IPS DF 6.9 (cell line): ENCODE data around the gene NLK.
A peak's percentile ranks its signal among the peaks of the same experiment; 100 is the strongest.
"Not testable (repeated sequence)": the region's sequence is repeated elsewhere in the genome, so short reads cannot be mapped to it uniquely, and the experiment has no call there.

ENCODE experiments used
- DNase-seq: peaks from one replicate; pipeline ENCODE4 v3.0.0-alpha.2; 2013; ENCODE audit warnings: low read depth, low spot score
- H3K27ac ChIP-seq: one replicate; pipeline ENCODE4 v1.5.1; 2013; ENCODE audit warnings: low read length, control low read depth
- H3K27me3 ChIP-seq: 2 replicates; pipeline ENCODE4 v1.6.1; 2013; ENCODE audit warnings: mild to moderate bottlenecking, low read length; ENCODE audit not compliant: control insufficient read depth, insufficient read depth
- H3K36me3 ChIP-seq: 2 replicates; pipeline ENCODE4 v1.6.1; 2013; ENCODE audit warnings: low read length; ENCODE audit not compliant: control insufficient read depth, insufficient read depth
- H3K4me1 ChIP-seq: 2 replicates; pipeline ENCODE4 v1.6.1; 2013; ENCODE audit warnings: low read length; ENCODE audit not compliant: control insufficient read depth, insufficient read depth
- H3K4me3 ChIP-seq: 2 replicates; pipeline ENCODE4 v1.5.1; 2013; ENCODE audit warnings: mild to moderate bottlenecking, low read length
- H3K9me3 ChIP-seq: 2 replicates; pipeline ENCODE4 v1.6.1; 2013; ENCODE audit warnings: low read length, inconsistent platforms; ENCODE audit not compliant: control insufficient read depth, insufficient read depth
- WGBS: extraction: QIAGEN DNeasy Blood & Tissue Kit; methylation state at CpG from one replicate; pipeline ENCODE4 v1.1.7; 2013; ENCODE audit warnings: mixed read lengths, missing lambda C conversion rate; ENCODE audit not compliant: insufficient read length, insufficient coverage; 5-methylcytosine and 5-hydroxymethylcytosine counted together

The NLK gene

DNA sequence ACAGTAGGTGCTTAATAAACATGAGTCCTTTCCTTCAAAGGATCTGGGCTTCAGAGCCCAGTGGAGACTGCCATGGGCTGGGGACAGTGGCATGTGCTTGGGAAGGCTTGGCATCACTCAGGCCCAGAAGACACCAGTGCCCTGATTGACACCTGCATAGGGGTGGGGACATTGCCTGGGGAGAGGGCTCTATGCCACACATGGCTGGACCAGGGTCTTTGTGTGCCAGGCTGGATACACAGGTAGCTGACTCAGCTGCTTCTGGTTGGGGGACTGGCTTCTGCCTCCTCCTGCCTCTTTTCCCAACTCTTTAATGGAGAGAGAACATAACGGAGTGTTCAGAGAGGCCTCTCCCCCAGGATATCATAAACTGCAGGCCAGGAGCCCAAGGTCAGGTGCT, 183.4 kb downstream of the NLK start:
- peaks cover 6% of the 10 kb centered on the region; the same call in 1 of the 2 replicates for H3K4me1 ChIP-seq
- no CpG with 5 or more reads among the region's 1 CpG for WGBS
- H3K9me3 ChIP-seq: no peaks in the 10 kb centered on the region
- H3K27ac ChIP-seq: no peak overlapping the region
- H3K4me3 ChIP-seq: no peak overlapping the region
- no peak for DNase-seq
- no peaks in the 10 kb centered on the region for H3K27me3 ChIP-seq
- no peaks in the 10 kb centered on the region for H3K36me3 ChIP-seq

DNA sequence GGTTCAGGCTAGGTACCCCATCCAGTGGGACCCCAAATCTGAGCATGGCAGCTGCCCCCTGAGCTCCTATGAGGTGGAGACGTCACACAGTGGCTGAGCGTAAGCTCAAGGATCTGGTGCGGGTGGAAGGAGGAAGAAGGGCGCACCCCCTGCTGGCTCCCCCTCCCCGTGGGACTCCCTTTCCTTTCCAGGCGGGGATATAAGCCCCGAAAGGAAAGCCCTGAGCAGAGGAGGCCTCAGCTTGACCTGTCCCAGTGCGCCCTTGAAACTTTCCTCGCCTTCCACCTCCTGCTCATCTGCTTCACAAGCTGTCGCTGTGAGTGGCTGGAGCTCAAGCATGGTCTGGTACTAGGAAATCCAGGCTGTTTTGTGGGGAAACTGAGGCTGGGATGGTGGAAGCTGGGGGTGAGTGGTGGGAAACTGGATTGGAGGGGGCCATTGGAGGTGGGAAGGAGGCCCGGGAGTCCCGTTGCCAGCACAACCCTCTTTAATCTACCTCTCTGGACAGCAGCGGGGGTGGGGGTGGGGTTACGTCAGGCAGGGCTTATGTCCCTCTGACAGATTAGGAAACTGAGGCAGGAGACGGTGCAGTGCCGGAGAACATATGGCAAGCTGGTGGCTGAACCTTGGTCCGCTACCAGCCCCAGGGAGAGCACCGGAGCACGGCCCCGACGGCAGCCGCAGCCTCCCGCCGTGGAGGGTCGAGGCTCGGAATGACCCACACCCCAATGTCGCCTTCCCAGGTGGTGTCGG, 184.3 kb downstream of the NLK start:
- no peak for DNase-seq
- peak overlapping the region; percentile 35; the same call in 1 of the 2 replicates for H3K4me3 ChIP-seq

GRCh38 chr17:28227316-28228108, 185.0 kb downstream of the NLK start:
- H3K4me3 ChIP-seq: peak overlapping the region; percentile 60; the same call in 1 of the 2 replicates
- H3K9me3 ChIP-seq: no peaks in the 10 kb centered on the region
- H3K27me3 ChIP-seq: no peaks in the 10 kb centered on the region
- DNase-seq: peak; percentile 96
- WGBS: no CpG with 5 or more reads among the region's 66 CpGs
- H3K27ac ChIP-seq: no peak overlapping the region
- H3K4me1 ChIP-seq: peaks cover 6% of the 10 kb centered on the region; the same call in 1 of the 2 replicates
- no peaks in the 10 kb centered on the region for H3K36me3 ChIP-seq

More for the DNA sequence above, 184.3 kb downstream of the NLK start:
- no peaks in the 10 kb centered on the region for H3K27me3 ChIP-seq
- no peak overlapping the region for H3K27ac ChIP-seq
- no CpG with 5 or more reads among the region's 28 CpGs for WGBS
- no peaks in the 10 kb centered on the region for H3K36me3 ChIP-seq
- no peaks in the 10 kb centered on the region for H3K9me3 ChIP-seq
- peaks cover 6% of the 10 kb centered on the region; the same call in 1 of the 2 replicates for H3K4me1 ChIP-seq

DNA sequence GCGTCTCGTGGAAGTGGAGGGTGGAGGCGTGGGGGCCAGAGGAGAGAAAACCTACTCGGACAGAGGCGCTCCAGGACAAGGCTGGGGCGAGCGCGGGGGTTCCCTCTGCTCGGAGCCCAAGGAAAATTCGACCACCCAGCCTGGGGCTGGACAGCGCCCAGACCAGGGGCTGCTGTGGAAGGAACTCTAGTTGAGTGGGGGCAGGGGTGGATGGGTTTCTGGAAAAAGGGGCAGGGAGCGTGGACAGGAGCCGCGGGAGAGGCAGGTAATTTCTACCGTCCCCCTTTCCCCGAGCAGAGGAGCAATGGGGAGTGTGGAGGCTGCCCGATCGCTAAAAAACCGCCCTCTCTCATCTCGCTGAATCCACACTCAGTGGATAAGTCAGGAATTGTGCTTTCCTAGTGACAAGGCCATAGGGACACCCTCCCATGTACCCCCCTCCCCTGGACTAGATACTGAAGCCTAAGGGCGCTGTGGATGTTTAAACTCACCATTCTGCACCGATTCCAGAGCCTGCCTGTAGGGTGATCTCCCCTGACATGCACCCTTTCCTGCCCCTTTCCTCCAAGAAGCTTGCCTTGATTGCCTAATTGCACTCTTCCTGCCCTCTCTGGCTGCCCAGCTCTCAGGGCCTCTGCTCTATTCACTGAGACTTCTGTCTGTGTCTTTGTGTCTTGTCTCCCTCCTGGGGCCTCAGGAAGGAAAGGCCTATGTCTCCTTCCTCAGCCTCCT, 185.8 kb downstream of the NLK start:
- DNase-seq: no peak
- WGBS: no CpG with 5 or more reads among the region's 22 CpGs
- H3K4me3 ChIP-seq: peak overlapping the region; percentile 58; the same call in 1 of the 2 replicates
- H3K27me3 ChIP-seq: no peaks in the 10 kb centered on the region
- no peak overlapping the region for H3K27ac ChIP-seq
- H3K9me3 ChIP-seq: no peaks in the 10 kb centered on the region
- H3K4me1 ChIP-seq: peaks cover 8% of the 10 kb centered on the region
- no peaks in the 10 kb centered on the region for H3K36me3 ChIP-seq

GRCh38 chr17:28228986-28229729, 186.7 kb downstream of the NLK start:
- H3K27ac ChIP-seq: no peak overlapping the region
- no peaks in the 10 kb centered on the region for H3K36me3 ChIP-seq
- no peaks in the 10 kb centered on the region for H3K9me3 ChIP-seq
- WGBS: no CpG with 5 or more reads among the region's 4 CpGs
- no peak overlapping the region for H3K4me3 ChIP-seq
- no peak for DNase-seq
- peaks cover 11% of the 10 kb centered on the region for H3K4me1 ChIP-seq
- no peaks in the 10 kb centered on the region for H3K27me3 ChIP-seq

- Histone ChIP-seq H3K27ac (no peak overlapping the region), H3K4me3 (no peak overlapping the region), H3K36me3 (no peaks in the 10 kb centered on the region), H3K4me1 (peaks cover 11% of the 10 kb centered on the region), H3K9me3 (no peaks in the 10 kb centered on the region), H3K27me3 (no peaks in the 10 kb centered on the region)
- WGBS: no CpG with 5 or more reads among the region's 7 CpGs
- DNase-seq: no peak
These were observed 187.5 kb downstream of the NLK start for GRCh38 chr17:28230011-28230410.

DNA sequence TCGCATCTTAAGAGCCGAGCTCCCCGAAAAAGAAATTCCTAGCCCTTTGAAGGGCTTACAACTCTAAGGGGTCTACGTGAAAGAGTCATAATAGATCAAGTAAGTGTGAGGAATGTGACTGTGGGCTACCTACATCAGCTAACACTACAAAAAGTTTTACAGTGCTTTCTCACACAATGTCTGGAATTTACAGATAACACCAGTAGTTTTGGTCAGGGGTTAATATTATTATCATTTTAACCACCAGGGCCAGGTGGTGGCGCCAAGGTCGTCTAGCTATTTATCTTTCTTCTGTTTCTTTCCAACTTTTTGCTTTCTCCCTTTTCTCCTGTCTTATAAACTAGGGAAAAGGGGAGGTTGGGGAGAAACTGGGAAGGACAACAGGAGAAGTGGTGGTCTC, 188.1 kb downstream of the NLK start:
- not testable (repeated sequence) for H3K27me3 ChIP-seq, H3K9me3 ChIP-seq, H3K36me3 ChIP-seq, H3K27ac ChIP-seq, DNase-seq, H3K4me3 ChIP-seq
- WGBS: no CpG with 5 or more reads among the region's 6 CpGs
- peaks cover 11% of the 10 kb centered on the region for H3K4me1 ChIP-seq

DNA sequence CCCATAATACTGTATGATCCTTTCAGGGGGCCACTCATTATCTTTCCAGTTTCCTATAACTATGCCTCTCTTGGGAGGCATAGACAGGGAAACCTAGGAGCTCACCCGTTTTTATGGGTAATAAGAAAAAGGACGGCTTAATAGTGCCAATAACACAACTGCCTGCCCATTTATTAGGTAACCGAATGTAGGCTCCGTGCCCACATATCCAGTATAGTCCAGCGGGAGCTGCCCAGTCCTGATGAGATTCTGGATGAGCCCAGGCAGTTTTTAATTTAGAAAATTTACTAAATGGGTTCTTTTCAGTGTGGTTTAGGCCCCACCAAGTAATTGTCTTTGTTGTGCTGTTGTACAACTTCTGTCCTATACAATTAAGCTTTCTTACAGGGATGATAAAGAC, 189.1 kb downstream of the NLK start:
- H3K4me1 ChIP-seq, DNase-seq, H3K4me3 ChIP-seq, H3K9me3 ChIP-seq, H3K27me3 ChIP-seq, H3K36me3 ChIP-seq, H3K27ac ChIP-seq: not testable (repeated sequence)
- no CpG with 5 or more reads among the region's 5 CpGs for WGBS

GRCh38 chr17:28232966-28233870, 190.7 kb downstream of the NLK start:
- WGBS: no CpG with 5 or more reads among the region's 21 CpGs

More at GRCh38 chr17:28232966-28233870, 190.7 kb downstream of the NLK start:
- not testable (repeated sequence) for H3K27ac ChIP-seq, H3K9me3 ChIP-seq, H3K4me1 ChIP-seq, H3K36me3 ChIP-seq, H3K27me3 ChIP-seq, H3K4me3 ChIP-seq, DNase-seq
